Right forelimb (tissue), 1 donor: ENCODE results near the gene AK6.
"Not testable (repeated sequence)": the region's sequence is repeated elsewhere in the genome, so short reads cannot be mapped to it uniquely, and the experiment has no call there.

ENCODE experiments used
- DNase-seq: peaks from one replicate; pipeline ENCODE4 v3.0.0-alpha.2; 2018

AK6 gene

DNA sequence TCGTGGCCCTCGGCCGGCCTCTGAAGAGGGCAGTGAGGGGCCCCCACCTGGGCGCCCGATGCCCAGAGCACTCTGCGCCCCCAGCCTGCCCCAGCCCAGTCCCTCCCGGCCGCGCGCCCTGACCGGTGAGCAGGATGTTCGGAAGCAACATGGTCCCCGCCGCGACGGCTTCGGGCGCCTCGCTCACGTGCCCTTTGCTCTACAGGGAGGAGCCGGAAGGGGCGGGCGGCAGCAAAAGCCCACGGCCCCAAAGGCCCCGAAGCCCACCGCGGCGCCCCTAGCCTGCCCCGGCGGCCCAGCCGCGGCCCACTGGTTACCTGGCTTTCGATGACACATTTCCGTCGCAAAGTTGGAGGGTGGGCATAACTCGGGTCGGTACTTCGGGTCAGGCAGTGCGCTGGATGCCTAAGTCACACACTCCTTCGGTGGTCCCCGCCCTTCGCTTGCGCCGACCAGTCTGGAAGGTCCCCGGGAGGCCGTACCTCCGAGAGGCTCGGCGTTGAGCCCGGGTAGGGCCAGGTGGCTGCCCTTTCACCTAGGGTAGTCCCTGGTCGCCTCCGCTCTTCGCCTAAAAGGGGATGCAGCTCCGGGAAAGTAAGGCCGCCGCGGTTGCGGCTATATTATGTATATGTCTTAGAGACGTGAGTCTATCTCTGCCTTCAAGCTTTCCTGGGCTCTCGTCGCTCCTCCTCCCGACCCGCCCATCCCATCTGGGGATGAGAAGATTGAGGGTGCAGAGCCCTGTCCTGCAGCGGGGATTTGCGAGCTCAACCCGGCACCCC, at the start of gene AK6, which contains the start of the genes RAD17 and TAF9:
AK6 (minus strand) TSS at position 181 of the 782 bp plus-strand sequence; CDS start at position 151, 30 bp downstream.
RAD17 (plus strand) TSS at position 479 of the 782 bp plus-strand sequence. CDS start 2,391 bp downstream, outside the sequence.
TAF9 (minus strand) TSS at position 181 of the 782 bp plus-strand sequence. CDS start 3,783 bp downstream, outside the sequence.
- peak; percentile 98 for DNase-seq

DNA sequence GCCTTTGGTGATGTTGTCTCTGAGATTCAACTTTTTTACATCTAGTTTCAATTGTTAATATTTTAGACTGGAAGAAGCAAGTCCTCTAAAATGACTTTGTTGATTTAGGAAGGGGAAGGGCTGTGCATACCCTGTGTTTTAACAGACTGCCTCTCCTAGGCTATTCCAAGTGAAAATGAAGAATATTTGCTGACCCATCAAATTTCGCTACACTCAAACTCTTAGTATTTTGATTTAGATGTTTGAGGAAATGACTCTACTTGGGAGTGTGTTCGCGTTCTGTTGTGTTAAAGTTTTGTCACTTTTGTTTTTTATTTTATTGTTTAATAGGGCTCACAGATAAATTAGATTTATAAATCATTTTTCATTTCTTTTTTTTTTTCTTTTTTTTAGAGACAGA, 49.2 kb upstream of the AK6 start:
- DNase-seq: no peak

DNA sequence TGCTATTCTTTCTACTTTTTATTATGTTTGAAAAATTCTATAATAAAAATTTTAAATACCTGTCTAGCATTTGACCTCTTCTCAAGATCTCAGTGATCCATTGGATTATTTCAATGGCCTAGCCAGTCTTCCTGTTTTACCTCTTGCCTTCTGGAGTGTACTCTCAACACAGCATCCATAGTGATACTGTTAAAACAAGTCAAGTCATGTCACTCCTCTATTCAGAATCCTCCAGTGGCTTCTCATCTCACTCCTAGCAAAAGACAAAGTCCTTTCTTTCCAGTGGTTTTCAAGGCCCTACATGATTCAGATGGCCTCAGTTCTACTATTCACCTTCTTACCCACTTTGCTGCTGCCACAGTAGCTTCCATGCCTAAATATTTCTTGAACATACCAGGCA, 47.4 kb upstream of the AK6 start:
- no peak for DNase-seq

DNA sequence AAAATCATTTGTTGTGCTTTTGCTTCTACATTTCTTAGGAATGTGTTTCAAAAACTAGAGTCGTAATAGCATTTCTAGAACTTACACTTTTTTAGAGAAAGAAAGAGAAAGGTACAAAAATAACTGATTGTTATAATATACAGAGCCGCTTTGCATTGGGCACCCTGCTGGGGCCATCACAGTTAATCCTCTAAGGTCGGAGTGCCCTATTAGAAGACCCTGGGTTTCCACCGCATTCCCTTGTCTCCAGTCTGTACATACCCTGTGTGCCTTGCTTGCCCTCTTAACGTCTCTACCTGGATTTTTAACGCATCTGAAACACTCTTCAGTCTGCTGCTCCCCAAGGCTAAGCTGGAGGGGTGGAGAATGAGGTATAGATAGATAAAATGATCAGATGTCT, 46.9 kb upstream of the AK6 start:
- no peak for DNase-seq

DNA sequence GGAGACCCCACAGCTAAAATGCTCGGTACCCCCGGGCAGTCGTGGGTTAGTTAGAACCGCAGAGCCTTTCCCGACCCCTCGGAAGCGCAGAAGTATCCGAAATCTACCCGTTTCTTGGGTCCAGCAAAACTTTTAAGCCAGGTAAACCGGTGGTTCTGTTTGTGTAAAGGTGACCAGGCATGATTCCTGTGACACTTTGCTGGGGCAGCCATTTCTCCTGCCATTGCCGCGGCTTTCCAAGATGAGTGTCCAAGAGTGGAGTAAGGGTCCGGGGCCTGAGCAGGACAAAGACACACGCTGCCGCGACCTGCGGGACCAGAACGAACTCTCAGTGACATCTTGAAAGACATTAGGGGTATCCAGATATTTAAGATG, 46.3 kb upstream of the AK6 start:
- DNase-seq: no peak

DNA sequence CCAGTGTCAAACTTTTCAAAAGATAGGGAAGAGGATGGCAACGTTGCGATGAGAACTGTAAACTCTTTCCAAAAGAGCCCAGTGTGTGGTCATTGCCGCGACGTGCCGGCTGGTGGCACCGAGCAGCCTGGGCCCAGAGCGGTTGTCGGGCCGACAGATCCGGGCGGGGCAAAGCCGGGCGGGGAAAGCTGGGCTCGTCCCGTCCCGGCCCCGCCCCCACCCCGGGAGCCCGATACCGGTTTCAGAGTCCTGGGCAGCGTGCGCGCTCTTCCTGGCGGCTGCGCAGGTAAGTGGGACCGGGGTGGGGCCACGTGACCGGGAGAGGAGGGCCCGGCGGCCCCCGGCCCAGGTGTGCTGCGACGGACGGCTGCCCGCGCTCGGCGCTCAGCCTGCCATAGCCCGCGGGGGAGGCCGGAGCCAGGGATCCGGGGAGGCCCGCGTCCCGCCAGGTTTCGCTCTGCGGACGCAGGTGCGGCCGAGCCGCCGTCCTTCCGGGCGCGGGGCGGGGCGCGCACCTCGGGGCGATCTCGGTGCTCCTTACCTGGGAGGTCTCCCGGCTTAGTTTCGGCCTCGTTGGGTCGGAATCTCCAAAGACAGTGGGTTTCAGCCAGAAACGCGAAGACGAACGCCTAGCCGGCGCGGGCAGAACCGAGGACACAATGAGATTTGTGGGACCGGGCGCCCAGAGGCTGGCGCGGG, 45.7 kb upstream of the AK6 start, which contains the start of gene MARVELD2:
MARVELD2 (plus strand) TSS at position 232 of the 699 bp plus-strand sequence. CDS start 4,270 bp downstream, outside the sequence.
- peak; percentile 47 for DNase-seq

DNA sequence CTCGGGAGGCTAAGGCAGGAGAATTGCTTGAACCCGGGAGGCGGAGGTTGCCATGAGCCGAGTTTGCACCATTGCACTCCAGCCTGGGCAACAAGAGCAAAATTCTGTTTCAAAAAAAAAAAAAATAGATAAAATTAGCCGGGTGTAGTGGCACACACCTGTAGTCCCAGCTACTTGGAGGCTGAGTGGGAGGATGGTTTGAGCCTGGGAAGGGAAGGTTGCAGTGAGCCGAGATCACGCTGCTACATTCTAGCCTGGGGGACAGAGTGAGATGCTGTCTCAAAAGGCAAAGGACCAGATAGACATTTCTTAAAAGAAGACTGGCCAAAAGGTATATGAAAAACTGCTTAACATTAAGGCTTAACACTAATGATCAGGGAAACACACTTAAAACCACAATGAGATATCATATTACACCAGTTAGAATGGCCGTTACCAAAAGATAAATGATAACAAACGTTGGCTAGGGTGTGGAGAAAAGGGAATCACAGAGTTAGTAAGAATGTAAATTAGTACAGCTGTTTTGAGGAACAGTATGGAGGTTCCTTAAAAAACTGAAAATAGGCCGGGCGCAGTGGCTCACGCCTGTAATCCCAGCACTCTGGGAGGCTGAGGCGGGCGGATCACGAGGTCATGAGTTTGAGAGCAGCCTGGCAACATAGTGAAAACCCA, 35.5 kb upstream of the AK6 start:
- DNase-seq: no peak

DNA sequence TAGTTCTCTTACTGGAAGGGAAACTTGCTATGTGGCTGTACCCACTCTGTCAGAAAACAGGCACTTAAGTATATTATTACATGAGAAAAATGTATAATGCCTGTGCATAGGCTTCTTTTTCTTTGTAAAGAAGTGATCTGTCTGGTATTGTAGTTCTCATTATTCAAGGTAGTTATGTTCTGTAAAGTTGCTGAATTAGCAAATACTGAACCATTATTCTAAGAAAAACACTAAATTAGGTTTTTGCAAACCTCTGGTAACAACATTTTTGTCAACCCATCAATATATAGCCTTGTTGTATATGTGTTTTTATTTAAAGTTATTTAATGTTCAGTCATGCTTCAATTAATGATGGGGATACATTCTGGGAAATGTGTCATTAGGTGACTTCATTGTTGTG, 9.1 kb upstream of the AK6 start:
- DNase-seq: no peak

DNA sequence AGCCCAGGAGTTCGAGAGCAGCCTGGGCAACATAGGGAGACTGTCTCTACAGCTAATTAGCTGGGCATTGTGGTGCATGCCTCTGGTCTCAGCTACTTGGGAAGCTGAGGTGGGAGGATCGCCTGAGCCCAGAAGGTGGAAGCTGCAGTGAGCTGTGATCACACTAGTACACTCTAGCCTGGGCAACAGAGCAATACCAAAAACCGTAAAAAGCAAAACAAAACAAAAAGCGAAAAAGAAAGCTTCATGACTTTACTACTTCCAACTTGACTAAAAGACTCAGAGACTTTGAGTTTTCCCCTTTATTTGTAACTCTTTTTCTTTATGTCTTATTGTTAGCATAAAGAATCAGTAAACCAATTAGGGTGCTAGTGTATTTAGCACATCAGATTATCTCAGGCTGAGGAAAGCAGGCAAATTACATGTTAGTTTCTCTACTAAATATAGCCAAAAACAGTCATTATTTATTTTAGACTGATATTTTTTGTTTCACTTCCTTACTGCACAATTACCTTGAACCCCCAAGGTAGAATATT, 5.7 kb upstream of the AK6 start:
- no peak for DNase-seq

DNA sequence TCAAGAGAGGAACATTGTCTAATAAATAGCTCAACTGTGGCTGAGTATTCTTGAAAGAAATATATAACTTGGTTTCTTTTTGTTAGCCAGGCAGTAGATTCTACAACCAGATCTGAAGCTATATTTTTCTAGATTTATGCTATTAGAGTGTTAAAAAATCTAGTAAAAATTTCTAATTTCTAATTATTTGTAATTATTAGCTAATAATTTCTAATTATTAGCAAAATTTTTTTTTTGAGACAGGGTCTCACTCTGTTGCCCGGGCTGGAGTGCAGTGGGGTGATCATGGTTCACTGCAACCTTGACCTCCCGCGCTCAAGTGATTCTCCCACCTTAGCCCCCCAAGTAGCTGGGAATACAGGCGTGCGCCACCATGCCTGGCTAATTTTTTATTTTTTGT, 3.1 kb upstream of the AK6 start:
- no peak for DNase-seq

DNA sequence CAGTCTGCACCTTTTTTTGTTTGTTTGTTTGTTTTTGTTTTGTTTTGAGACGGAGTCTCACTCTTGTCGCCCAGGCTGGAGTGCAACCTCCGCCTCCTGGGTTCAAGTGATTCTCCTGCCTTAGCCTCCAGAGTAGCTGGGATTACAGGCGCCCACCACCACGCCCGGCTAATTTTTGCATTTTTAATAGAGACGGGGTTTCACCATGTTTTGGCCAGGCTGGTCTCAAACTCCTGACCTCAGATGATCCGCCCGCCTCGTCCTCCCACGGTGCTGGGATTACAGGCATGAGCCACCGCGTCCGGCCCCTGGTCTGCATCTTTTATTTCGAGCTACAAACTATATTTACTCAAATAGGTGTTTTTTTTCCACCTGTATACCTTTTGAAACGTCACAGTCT, 1.0 kb upstream of the AK6 start:
- not testable (repeated sequence) for DNase-seq

DNA sequence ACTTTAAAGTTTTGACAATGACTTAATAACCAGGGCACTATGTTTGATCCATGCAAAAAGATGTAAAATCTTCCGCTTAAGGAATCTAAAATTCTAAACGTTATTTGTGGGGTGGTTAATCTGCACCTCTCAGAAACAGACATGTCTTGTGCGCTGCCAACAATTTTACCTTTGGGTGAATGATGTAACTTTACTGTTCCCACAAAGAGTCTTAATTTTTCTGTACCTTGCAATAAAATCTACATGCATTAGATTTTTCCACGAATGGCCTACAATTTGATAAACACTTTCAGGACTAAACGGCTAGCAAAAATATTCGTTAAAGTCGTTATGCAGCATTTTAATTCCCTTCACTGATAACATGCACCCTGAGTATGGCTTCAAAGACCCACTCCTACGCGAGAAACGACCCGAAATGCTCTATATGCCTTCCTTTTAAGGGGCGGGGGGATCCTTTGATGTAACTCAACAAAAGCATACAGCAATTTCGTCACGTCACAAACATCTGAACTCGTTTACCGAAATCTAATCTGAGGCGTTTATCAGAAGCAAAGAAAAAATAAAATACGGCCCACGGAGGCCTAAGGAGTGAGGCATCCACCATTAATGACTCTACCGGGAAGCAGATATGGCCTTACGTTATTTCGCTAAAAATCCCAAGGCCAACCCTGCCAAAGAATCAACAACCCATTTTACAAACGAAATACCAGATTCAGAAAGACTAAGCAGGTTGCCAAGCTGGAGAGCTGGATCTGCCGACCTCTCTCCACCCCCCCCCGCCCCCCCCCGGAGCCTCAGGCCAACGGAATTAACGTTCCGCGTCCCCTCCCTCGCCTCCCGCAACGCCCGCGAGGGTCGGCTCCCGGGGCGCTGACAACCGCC, 621 bp downstream of the AK6 start:
- no peak for DNase-seq

DNA sequence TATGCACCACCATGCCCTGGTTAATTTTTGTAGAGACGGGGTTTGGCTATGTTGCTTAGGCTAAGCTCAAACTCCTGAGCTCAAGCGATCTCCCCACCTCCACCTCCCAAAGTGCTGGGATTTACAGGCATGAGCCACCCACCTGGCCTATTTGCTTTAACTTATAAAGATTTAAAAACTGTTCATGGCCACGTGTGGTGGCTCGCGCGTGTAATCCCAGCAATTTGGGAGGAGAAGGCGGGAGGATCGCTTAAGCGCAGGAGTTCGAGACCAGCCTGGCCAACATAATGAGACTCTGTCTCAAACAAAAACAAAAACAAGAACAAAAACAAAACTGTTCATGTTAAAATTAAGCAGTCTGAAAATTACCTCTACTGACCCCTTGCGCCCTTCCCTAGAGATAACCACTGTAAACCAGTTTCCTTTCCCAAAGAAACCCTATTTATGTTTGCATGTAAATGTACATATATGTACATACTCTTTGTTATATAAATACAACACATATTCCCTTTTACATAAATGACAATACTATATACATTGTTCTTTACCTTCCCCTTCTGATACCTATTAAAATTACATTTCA, 1.5 kb downstream of the AK6 start:
- DNase-seq: no peak

DNA sequence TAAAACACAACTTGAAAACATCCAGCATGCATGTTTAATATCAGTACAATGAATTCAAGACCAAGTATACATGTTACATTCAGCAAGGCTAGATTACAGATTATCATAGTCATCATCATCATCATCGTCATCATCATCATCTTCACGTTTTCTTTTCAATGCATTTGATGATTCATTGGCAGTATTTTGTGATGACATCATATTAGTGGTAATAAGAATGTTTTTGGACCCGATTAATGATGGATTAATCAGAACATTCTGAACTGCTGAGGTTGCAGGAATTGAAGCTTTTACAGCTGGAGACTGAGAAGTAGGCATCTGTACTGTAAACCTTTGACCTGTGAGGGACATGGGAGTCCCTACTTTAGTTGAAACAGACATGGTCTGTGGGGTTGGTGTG, 4.5 kb downstream of the AK6 start:
- no peak for DNase-seq

DNA sequence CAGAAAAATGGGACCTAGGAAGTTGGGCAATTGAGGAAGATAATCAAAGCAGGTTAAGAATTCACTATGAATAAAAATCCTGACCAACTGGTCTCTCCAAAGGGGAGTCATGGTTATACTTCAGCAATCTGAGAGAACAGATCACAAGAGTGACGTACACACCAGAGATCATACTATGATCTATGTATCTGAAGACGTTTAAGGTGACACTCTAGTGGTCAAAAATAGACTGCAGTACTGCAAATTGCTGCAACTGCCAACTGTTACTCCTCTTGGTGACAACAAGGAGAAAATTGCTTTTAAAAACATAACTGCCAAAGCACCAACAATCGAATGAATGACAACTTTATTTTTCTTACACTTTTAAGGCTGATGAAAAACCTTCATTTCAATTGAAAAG, 4.9 kb downstream of the AK6 start:
- DNase-seq: no peak

DNA sequence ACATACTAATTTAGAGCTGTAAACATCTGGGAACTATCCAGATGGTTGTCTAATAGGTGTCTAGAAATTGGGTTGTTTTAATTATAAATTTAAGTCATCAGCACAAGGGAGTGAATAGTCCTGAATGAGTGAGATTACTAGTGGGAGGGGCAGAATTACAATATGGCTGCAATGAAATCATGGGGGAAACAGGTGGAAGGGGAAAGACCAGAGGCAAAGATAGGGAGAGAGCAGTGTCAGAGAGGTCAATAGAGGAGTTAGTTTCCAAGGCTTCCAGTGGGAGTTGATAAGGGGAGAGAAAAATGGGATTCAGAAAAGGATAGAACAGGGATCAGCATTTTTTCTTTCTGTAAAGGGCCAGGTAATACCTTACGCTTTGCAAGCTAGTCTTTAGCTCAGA, 8.9 kb downstream of the AK6 start:
- no peak for DNase-seq

DNA sequence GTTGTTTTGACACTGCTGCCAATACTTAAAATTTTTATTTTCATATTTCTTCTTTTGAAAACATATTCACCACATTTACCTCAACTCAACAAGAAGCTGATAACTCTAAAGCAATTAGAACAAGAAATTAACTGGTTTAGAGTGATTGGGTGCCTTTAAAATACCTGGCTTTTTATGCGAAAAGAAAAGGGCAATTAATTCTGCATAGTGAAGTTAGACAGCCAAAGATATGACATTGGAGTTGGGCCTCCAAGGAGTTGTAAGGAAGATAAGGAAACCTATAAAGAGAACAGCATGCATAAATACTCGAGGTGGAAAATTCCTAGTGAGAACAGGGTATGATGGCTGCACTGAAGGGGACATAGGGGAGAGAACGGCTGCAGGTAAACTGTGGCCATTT, 9.6 kb downstream of the AK6 start:
- no peak for DNase-seq

DNA sequence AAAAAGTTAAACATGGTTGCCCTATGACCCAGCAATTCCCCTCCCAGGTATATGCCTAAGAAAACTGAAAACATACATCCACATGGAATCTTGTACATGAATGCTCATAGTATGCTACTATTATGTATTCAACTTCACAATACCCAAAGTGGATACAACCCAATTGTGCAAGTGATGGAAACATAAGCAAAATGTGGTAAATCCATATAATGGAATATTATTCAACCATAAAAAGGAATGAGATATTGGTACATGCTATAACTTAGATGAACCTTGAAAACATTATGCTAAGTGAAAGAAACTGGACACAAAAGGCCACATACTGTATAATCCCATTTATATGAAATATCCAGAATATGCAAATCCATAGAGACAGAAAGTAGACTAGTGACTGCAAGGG, 18.7 kb downstream of the AK6 start:
- DNase-seq: no peak

DNA sequence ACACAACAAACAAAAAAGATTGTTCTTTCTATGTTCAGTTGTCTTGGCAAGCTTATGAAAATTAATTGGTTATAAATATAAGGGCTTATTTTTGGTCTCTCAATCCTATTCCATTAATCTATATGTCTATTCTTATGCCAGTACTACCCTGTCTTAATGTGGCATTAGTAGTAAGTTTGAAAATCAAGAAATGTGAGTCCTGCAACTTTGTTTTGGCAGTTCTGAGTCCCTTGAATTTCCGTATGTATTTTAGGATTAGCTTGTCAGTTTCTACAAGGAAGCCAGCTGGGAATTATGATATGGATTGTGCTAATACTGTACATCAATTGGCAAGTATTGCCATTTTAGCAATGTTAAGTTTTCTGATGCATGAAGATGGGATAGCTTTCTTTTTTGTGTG, 26.2 kb downstream of the AK6 start:
- DNase-seq: no peak

DNA sequence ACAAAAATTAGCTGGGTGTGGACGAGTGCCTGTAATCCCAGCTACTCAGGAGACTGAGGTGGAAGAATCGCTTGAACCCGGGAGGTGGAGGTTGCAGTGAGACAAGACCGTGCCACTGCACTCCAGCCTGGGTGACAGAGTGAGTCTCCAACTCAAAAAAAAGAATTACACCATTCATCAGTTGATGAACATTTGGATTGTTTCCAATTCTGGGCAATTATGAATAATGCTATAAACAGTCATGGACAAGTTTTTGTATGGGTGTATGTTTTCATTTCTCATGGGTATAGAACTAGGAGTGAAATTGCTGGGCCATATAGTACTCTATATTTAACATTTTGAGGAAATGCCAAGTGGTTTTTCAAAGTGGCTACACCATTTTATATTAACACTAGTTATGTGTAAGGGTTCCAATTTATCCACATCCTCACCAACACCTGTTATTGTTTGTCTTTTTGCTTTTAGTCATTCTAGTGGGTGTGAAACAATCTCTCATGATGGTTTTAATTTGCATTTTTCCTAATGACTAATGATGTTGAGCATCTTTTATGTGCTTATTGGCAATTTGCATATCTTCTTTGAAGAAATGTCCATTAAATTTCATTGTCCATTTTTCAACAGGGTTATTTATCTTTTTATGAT, 27.7 kb downstream of the AK6 start:
- DNase-seq: no peak

DNA sequence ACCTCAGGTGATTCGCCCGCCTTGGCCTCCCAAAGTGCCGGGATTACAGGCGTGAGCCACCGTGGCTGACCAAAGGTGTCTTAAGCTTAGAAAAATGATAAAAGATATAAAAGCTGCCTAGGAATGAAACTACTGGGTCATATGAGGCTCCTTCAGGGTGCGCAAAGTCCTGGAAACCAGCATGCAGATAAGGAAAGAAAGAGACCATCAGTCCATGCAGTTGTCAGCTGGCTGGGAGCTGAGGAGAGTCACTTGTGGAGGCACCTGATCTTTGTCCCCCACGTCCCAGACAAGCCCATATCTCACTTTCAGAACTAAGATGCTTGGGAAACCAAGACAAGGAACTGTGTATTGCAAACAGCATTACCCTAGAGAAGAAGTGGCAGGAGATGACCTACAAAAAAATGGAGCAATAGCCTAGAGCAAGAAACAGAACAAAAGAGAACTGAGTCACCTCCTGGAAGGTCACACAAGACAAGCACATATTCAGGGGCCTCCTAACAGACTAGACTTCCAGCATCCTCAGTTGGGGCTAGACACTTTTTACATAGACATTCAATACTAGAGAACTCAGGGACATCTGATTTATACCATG, 33.9 kb downstream of the AK6 start:
- no peak for DNase-seq
